Neural progenitor cell (in vitro differentiated cells): Measurements from ENCODE around the gene CAP2.

Experiments
- EZH2 ChIP-seq: fragments of 200-600 bp; sonication (generic); IDR thresholded peaks from 2 replicates; pipeline ENCODE4 v1.6.1; 2017; ENCODE audit warnings: antibody characterized with exemption, mild to moderate bottlenecking, moderate library complexity
- EZH2phosphoT487 ChIP-seq: fragments of 200-600 bp; sonication (generic); IDR thresholded peaks from 2 replicates; pipeline ENCODE4 v1.6.1; 2017; ENCODE audit warnings: antibody characterized with exemption
- TF ChIP-seq, protein P1 (sequence below): fragments of 200-600 bp; sonication (generic); IDR thresholded peaks from 2 replicates; pipeline ENCODE4 v1.5.1; 2017; ENCODE audit warnings: antibody characterized with exemption, mild to moderate bottlenecking

- TF ChIP-seq, protein P1, sequence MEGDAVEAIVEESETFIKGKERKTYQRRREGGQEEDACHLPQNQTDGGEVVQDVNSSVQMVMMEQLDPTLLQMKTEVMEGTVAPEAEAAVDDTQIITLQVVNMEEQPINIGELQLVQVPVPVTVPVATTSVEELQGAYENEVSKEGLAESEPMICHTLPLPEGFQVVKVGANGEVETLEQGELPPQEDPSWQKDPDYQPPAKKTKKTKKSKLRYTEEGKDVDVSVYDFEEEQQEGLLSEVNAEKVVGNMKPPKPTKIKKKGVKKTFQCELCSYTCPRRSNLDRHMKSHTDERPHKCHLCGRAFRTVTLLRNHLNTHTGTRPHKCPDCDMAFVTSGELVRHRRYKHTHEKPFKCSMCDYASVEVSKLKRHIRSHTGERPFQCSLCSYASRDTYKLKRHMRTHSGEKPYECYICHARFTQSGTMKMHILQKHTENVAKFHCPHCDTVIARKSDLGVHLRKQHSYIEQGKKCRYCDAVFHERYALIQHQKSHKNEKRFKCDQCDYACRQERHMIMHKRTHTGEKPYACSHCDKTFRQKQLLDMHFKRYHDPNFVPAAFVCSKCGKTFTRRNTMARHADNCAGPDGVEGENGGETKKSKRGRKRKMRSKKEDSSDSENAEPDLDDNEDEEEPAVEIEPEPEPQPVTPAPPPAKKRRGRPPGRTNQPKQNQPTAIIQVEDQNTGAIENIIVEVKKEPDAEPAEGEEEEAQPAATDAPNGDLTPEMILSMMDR = no peak
- no peak for TF ChIP-seq EZH2phosphoT487
- TF ChIP-seq EZH2 = no peak
These were observed 65.6 kb downstream of the CAP2 start for GRCh38 chr6:17458966-17459365.
